Adrenal gland (tissue), 12 donors: ENCODE data around the gene PCK1. TPM values are rescaled to one million over a fixed set of nuclear protein-coding genes. Genes with fewer than 3 reads are reported as not detected.

Source experiments
- DNase-seq, 7 donors: peaks; one replicate each; pipeline ENCODE4 v3.0.0-alpha.2; 2019 to 2020
- H3K27ac ChIP-seq, 5 donors: fragments of 200-600 bp; sonication (generic) in 4 of 5; 1 replicate in 3 of 5; 2 replicates in 2 of 5; pipeline versions ENCODE4 v1.5.1 to v1.8.0; 2016 to 2020; ENCODE audit warnings: mild to moderate bottlenecking in 1 of 5
- H3K27me3 ChIP-seq: fragments of 200-600 bp; 2 replicates; pipeline ENCODE4 v1.8.0; 2021
- H3K36me3 ChIP-seq, 2 donors: fragments of 200-600 bp; replicated peaks in 1 of 2; 1 replicate in 1 of 2; 2 replicates in 1 of 2; pipeline versions ENCODE4 v1.5.1 to v1.8.0; 2018 to 2022
- H3K4me1 ChIP-seq, 2 donors: fragments of 200-600 bp; replicated peaks in 1 of 2; 1 replicate in 1 of 2; 2 replicates in 1 of 2; pipeline versions ENCODE4 v1.5.1 to v1.8.0; 2018 to 2021
- H3K4me3 ChIP-seq, 4 donors: fragments of 200-600 bp; sonication (generic) in 3 of 4; one replicate each; pipeline ENCODE4 v1.5.1; 2016 to 2018
- H3K9me3 ChIP-seq, 3 donors: fragments of 200-600 bp; sonication (generic) in 1 of 3; replicated peaks in 1 of 3; 1 replicate in 2 of 3; 2 replicates in 1 of 3; pipeline versions ENCODE4 v1.5.1 to v1.8.0; 2016 to 2021
- POLR2A ChIP-seq, 2 donors: fragments of 450-650 bp; IDR thresholded peaks; one replicate each; pipeline ENCODE4 v1.6.1; 2017; ENCODE audit warnings: antibody characterized with exemption in 2 of 2, mild to moderate bottlenecking in 2 of 2, moderate library complexity in 1 of 2
- WGBS, 4 donors: extraction: QIAGEN DNeasy Blood & Tissue Kit in 2 of 4; methylation state at CpG; one replicate each; pipeline versions ENCODE4 v1.1.5 to v1.1.7; 2013 to 2017; 5-methylcytosine and 5-hydroxymethylcytosine counted together
- intact Hi-C, 2 donors: fragments of 100-400 bp; cut with DNase I; formaldehyde crosslinking; loops; one replicate each; pipeline versions ENCODE4 v1.14.1 to v1.15.0; 2022 to 2023
- polyA plus RNA-seq, 3 donors: library from polyadenylated mRNA; stranded (reverse); fragments of 200-250 nt in 2 of 3; fragments of 350-450 nt in 1 of 3; fragmentation: Illumina TruSeq in 1 of 3; extraction: RNeasy Lipid Tissue Mini Kit (QIAGEN cat#74804) in 1 of 3; gene quantifications; one replicate each; pipeline ENCODE4 v1.2.3, GENCODE V29; 2013 to 2014
- total RNA-seq, 9 donors: library from RNA; depleted of rRNA in 4 of 9; stranded (reverse); fragments of >200 nt in 4 of 9; fragments of 120-200 nt in 1 of 9; fragmentation: NEBNext Ultra II Directional in 1 of 9; extraction: Animal tissue kit (Norgen Biotek cat#: 25700) in 1 of 9; gene quantifications; one replicate each; pipeline versions ENCODE4 v1.1.0 to v1.2.4, GENCODE V29; 2013 to 2023
- TF ChIP-seq, protein P1 (sequence below), 6 experiments: fragments of 450-650 bp in 4 of 6; fragments of 200-600 bp in 2 of 6; sonication (generic) in 1 of 6; IDR thresholded peaks; 1 replicate in 5 of 6; 2 replicates in 1 of 6; pipeline versions ENCODE4 v1.5.1 to v1.8.0; 2016 to 2021; ENCODE audit warnings: antibody characterized with exemption in 6 of 6, mild to moderate bottlenecking in 2 of 6, moderate library complexity in 1 of 6
- donor health status: healthy with polysubstance abuse.
- donor health status: Bipolar disorder and iron deficiency.
- donor health status: DM: yes; HTN: yes; CAD: no.
- donor health status: DM: no; HTN: no; CAD: no.
- donor health status: DM: no; HTN: no; CAD: no.
- donor health status: DM: yes; HTN: yes; CAD: no.

PCK1 gene
- total and polyA plus RNA-seq, 12 donors: 0.06 to 5.4 (median 0.65) TPM

DNA sequence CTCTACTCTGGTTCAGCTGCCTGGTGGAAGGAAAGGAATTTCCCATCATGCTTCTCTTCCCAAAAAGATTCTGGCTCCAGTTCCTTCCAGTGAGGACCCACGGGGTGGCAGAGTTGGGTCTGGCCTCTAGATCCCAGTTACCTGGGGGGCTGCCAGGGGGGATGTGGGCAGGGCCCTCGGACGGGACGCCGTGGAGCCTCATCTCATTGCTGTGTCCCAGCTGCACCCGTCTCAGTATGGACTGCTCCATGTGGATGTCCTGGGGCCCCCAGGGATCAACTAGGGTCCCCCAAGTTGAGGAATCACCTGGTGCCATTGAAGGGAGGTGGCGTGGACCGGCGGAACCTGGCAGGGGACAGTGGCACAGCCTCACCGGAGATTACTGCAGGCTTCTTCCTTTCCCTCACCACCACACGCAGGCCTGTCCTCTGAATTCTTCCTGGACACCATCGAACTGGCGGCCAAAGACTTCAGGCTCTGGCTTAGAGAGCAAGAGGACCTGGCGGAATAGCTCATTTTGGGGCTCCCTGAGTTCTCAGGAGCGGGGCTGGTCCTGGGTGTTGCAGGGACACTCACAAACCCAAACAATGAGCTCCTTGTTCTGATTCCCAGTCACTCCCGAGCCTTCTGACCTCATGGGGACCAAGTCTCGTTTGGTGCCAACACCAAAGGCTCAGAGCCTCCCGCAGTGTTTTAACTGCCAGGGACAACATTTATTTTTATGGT is 50.8 kb downstream of the PCK1 start:
- intact Hi-C loops: no loop called here
- TF ChIP-seq, protein P1, sequence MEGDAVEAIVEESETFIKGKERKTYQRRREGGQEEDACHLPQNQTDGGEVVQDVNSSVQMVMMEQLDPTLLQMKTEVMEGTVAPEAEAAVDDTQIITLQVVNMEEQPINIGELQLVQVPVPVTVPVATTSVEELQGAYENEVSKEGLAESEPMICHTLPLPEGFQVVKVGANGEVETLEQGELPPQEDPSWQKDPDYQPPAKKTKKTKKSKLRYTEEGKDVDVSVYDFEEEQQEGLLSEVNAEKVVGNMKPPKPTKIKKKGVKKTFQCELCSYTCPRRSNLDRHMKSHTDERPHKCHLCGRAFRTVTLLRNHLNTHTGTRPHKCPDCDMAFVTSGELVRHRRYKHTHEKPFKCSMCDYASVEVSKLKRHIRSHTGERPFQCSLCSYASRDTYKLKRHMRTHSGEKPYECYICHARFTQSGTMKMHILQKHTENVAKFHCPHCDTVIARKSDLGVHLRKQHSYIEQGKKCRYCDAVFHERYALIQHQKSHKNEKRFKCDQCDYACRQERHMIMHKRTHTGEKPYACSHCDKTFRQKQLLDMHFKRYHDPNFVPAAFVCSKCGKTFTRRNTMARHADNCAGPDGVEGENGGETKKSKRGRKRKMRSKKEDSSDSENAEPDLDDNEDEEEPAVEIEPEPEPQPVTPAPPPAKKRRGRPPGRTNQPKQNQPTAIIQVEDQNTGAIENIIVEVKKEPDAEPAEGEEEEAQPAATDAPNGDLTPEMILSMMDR (IDR thresholded peaks at IDR 0.05): no peak
- no peak for TF ChIP-seq POLR2A (IDR thresholded peaks at IDR 0.05)
- DNase-seq: no peak
- no peaks in the 10 kb centered on the region for H3K36me3 ChIP-seq
- H3K4me3 ChIP-seq: no peak overlapping the region
- WGBS, 4 donors: 67 to 85% (median 82%) methylated on average over 12 to 18 of the region's 18 CpGs
- H3K4me1 ChIP-seq: no peaks in the 10 kb centered on the region
- no peaks in the 10 kb centered on the region for H3K27me3 ChIP-seq
- H3K9me3 ChIP-seq: no peaks in the 10 kb centered on the region
- no peak overlapping the region for H3K27ac ChIP-seq

DNA sequence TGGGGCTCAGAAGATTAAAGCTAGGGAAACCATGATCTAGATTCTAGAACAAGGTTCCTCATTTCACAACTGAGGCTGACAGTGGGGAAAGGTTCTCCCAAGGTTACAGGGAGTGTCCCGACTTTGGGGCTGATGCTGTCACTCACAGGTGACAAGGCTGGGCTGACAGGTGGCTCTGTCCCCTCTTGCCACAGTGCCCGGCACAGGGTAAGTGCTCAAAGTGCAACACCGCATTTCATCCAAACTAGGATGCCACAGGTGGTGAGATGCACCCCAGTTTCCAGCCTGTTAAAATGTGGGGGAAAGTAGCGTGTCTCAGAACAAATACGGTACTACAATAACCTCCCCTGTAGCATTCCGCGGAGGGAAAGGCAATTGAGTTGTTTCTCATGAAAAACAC is 51.5 kb downstream of the PCK1 start:
- 77 to 82% (median 80%) methylated on average over 7 of the region's 7 CpGs for WGBS, 4 donors
- no peaks in the 10 kb centered on the region for H3K4me1 ChIP-seq
- DNase-seq: peak in 1 of 7 donors; percentile 14
- TF ChIP-seq POLR2A (IDR thresholded peaks at IDR 0.05): no peak
- TF ChIP-seq, protein P1 (IDR thresholded peaks at IDR 0.05): no peak
- H3K36me3 ChIP-seq: no peaks in the 10 kb centered on the region
- no peak overlapping the region for H3K27ac ChIP-seq
- intact Hi-C loops: no loop called here
- no peak overlapping the region for H3K4me3 ChIP-seq
- no peaks in the 10 kb centered on the region for H3K9me3 ChIP-seq
- H3K27me3 ChIP-seq: no peaks in the 10 kb centered on the region

DNA sequence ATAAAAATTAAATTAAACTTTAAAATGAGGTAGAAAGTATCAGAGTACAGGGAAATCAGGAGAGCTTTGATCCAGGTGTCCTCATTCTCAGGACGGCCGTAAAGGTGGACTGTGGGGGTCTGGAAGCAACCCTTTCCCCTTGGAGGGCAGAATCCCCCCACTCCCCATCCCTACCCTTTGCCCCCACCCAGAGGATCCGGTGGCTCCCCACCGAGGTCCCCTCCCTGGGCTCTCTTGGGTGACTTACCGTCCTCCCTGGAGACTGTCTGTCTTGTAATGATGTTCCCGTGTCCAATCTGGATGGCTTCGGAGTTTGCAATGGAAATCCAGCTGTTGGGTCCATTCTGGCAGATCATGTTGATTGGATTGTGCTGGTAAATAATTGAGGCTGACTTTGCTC is 52.0 kb downstream of the PCK1 start:
- intact Hi-C loops: no loop called here
- peak in 1 of 7 donors; percentile 23 for DNase-seq

DNA sequence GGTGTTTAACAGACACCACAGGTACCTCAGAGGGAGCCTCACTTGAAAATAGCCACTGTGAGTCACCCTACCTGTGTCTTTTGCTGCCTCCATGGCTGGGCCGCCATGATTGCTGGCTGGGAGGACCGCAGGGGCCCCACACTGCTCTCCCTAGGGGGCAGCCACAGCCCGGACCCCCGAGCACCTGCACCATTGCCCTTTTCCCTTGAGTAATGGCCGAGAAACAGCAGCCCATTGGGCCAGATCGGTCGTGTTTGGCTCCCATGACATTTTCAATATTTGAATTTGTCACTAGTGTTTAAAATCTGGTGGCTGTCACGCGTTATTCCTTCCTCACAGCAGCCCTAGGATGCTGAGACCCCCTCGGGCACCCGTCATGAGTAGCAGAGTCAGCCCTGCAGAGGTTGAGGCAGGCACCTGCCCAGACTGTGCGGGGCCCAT is 52.6 kb downstream of the PCK1 start:
- no peaks in the 10 kb centered on the region for H3K36me3 ChIP-seq
- no peak for TF ChIP-seq POLR2A (IDR thresholded peaks at IDR 0.05)
- TF ChIP-seq, protein P1 (IDR thresholded peaks at IDR 0.05): no peak
- H3K4me3 ChIP-seq: no peak overlapping the region
- H3K9me3 ChIP-seq: no peaks in the 10 kb centered on the region
- no peak for DNase-seq
- no peaks in the 10 kb centered on the region for H3K27me3 ChIP-seq
- 71 to 82% (median 74%) methylated on average over 12 of the region's 12 CpGs for WGBS, 4 donors
- no peak overlapping the region for H3K27ac ChIP-seq
- H3K4me1 ChIP-seq: no peaks in the 10 kb centered on the region
- intact Hi-C loops: no loop called here

More for the DNA sequence above, 52.0 kb downstream of the PCK1 start:
- Histone ChIP-seq H3K36me3 (no peaks in the 10 kb centered on the region), H3K4me1 (no peaks in the 10 kb centered on the region), H3K27me3 (no peaks in the 10 kb centered on the region), H3K27ac (no peak overlapping the region), H3K9me3 (no peaks in the 10 kb centered on the region), H3K4me3 (no peak overlapping the region)
- no peak for TF ChIP-seq POLR2A (IDR thresholded peaks at IDR 0.05)
- TF ChIP-seq, protein P1 (IDR thresholded peaks at IDR 0.05): no peak
- 81 to 90% (median 85%) methylated on average over 7 of the region's 7 CpGs for WGBS, 4 donors
